ENCODE measurements around the gene CTBS. TPM values are rescaled to one million over a fixed set of nuclear protein-coding genes. Genes with fewer than 3 reads are reported as not detected.

The CTBS gene
- total RNA-seq = 4.7 and 6.5 TPM in 2 replicates

GRCh38 chr1:84573967-84574842 is at the start of gene CTBS:
CTBS (minus strand) TSS chr1:84574440; CDS start chr1:84574415, 25 bp downstream.

DNA sequence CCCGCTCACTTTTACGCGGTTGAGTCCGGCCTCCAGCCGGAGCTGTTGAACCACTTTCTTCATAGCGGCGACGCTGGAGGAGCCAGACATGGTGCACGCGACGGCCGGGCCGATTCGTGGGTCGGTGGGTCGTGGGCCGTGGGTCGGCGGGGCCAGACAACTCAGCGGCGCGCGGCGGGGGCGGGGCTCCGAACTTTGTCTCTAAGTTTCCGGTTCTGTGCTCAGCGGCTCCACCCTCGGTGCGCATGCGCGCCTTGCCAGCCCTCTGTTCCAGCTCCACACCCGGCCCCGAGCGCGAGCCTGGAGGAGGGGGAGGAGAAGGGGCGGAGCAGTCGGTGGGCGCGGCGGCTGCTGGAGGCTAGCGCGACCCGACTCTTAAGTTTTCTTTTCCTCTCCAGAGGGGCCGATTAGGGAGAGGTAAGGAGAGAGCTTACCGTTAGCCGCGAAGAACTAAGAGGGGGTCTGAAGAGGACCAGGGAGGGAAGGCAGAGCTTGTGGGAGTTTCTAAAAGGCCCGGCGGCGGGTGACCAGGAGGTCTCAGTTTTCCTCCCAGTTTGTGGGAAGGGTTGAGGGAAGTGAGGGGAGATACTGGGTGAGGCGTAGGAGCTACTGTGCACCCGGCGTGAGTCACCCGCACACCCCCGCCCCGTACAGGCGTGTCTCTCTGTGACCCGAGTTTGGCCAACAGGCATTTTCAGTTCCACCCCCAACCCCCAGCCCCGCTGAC is 68.1 kb downstream of the CTBS start, which contains the start of the genes GNG5 and SPATA1:
Gene GNG5, minus strand, starts transcription at position 580 of the 727 bp plus-strand sequence. Its CDS starts 490 bp downstream, at position 90.
Gene SPATA1, plus strand, starts transcription at position 385 of the 727 bp plus-strand sequence. CDS start 9,974 bp downstream, outside the sequence.

Other genes with a start within 250 kb of the CTBS start
- not detected in 2 replicates for gene DNASE2B, start 176.0 kb downstream of the CTBS start, total RNA-seq
- gene RPF1, start 95.2 kb downstream of the CTBS start, total RNA-seq = 39.0 and 48.3 TPM in 2 replicates
- gene SPATA1, start 68.1 kb downstream of the CTBS start, total RNA-seq = 1.6 TPM in 1 of 2 replicates, not detected in the other
- gene GNG5, start 67.9 kb downstream of the CTBS start, total RNA-seq = 12.9 and 18.5 TPM in 2 replicates
- 3.9 and 12.8 TPM in 2 replicates for gene SSX2IP, start 116.0 kb upstream of the CTBS start, total RNA-seq